Sigmoid colon (tissue), 4 donors: ENCODE measurements around the gene ARMC2.

ENCODE experiments used
- POLR2A ChIP-seq, 2 donors: fragments of 450-650 bp; IDR thresholded peaks; one replicate each; pipeline ENCODE4 v1.6.1; 2016; ENCODE audit warnings: antibody characterized with exemption in 2 of 2, mild to moderate bottlenecking in 2 of 2, moderate library complexity in 2 of 2
- POLR2AphosphoS5 ChIP-seq, 4 donors: sonication (generic); formaldehyde crosslinking; IDR thresholded peaks; one replicate each; pipeline ENCODE4 v1.6.1; 2017; ENCODE audit warnings: antibody characterized with exemption in 4 of 4
- TF ChIP-seq, protein P1 (sequence below), 4 experiments: fragments of 450-650 bp in 3 of 4; fragments of 200-600 bp in 1 of 4; IDR thresholded peaks; one replicate each; pipeline ENCODE4 v1.5.1; 2016 to 2019; ENCODE audit warnings: antibody characterized with exemption in 4 of 4, mild to moderate bottlenecking in 3 of 4, moderate library complexity in 2 of 4

DNA sequence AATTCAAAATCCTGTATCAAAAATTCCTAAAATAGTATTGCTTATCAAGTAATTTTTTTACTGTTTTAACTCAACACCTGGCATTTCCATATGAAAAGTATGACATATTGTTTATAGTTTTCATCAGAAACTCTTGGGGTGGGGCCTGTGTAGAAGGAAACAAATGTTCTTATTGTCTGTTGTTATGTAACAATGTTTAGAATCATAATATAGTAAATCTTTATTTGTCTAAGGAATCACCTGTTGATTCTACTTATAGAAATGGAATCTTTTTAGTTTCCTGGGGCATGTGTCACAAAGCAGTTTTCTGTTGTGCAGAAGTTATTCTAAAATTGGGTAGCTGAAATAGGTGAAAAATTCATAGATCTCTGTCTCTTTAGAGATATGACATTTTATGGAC, 4.9 kb downstream of the ARMC2 start:
- TF ChIP-seq, protein P1, sequence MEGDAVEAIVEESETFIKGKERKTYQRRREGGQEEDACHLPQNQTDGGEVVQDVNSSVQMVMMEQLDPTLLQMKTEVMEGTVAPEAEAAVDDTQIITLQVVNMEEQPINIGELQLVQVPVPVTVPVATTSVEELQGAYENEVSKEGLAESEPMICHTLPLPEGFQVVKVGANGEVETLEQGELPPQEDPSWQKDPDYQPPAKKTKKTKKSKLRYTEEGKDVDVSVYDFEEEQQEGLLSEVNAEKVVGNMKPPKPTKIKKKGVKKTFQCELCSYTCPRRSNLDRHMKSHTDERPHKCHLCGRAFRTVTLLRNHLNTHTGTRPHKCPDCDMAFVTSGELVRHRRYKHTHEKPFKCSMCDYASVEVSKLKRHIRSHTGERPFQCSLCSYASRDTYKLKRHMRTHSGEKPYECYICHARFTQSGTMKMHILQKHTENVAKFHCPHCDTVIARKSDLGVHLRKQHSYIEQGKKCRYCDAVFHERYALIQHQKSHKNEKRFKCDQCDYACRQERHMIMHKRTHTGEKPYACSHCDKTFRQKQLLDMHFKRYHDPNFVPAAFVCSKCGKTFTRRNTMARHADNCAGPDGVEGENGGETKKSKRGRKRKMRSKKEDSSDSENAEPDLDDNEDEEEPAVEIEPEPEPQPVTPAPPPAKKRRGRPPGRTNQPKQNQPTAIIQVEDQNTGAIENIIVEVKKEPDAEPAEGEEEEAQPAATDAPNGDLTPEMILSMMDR (IDR thresholded peaks at IDR 0.05), result no peak
- TF ChIP-seq POLR2AphosphoS5 (IDR thresholded peaks at IDR 0.05) (no peak), POLR2A (IDR thresholded peaks at IDR 0.05) (no peak)
